HG03108 (cell line): ENCODE data around the gene SSX2IP.
"Not testable (repeated sequence)": the region's sequence is repeated elsewhere in the genome, so short reads cannot be mapped to it uniquely, and the experiment has no call there.

Experiments
- ATAC-seq: cut with Tn5 transposase; IDR thresholded peaks from one replicate; pipeline ENCODE4 v1.9.1; 2021; ENCODE audit warnings: moderate library complexity; ENCODE audit not compliant: unreplicated experiment

Gene SSX2IP, protein sequence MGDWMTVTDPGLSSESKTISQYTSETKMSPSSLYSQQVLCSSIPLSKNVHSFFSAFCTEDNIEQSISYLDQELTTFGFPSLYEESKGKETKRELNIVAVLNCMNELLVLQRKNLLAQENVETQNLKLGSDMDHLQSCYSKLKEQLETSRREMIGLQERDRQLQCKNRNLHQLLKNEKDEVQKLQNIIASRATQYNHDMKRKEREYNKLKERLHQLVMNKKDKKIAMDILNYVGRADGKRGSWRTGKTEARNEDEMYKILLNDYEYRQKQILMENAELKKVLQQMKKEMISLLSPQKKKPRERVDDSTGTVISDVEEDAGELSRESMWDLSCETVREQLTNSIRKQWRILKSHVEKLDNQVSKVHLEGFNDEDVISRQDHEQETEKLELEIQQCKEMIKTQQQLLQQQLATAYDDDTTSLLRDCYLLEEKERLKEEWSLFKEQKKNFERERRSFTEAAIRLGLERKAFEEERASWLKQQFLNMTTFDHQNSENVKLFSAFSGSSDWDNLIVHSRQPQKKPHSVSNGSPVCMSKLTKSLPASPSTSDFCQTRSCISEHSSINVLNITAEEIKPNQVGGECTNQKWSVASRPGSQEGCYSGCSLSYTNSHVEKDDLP

DNA sequence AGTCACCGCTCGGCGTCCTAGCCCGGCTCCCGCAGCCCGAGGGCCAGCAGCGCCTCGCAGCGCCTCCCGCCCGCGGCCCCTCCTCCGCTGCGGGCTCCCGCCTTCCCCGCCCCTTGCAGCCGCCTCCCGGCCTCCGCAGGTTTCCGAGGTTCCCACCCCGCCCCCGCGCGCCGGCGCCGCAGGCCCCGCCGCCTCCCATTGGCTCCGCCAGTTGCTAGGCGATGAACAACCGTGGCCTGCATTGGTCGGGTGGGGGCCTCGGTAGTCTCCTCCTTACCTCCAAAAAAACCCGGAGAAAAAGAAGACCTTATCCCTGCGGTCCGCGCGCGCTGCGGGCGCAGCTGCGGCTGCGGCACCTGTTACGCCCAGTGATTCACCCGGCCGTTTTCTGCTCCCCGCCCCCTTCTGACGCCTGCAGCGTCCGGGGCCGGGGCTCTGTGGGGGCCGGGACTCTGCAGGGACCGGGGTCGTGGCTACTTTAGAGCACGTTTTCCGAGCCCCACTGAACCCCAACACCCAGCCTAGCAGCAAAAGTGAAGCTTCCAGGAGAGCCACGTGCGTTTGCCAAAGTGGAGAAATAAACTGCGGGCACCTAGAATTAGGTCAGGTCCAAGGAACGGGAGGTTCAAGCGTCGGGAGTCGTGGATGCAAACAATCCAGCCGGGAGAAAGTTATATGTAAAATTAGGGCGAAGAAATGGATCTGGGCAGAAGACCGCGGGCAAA is at the start of gene SSX2IP:
SSX2IP (minus strand) TSS at position 65 of the 725 bp plus-strand sequence. CDS start 19,242 bp downstream, outside the sequence.
- ATAC-seq, result peak; percentile 91

DNA sequence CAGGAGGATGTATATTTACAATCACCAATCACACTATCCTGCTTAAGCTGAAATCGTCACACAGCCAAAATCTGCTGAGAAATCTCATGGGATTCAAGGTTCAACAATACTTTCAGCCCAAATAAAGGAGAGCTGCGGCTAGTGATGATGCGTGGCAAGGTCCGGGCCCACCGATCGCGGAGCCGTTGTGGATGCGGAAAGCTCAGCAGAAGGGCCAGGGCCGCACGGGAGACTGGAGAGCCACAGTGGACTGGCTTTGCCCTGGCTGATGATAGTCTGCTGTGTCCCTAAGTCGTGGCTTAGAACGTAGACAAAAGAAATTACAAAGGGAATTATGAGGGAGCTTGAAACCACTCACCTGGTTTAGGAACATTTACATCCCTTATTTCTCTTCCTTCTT is 48.0 kb upstream of the SSX2IP start:
- ATAC-seq, result no peak

DNA sequence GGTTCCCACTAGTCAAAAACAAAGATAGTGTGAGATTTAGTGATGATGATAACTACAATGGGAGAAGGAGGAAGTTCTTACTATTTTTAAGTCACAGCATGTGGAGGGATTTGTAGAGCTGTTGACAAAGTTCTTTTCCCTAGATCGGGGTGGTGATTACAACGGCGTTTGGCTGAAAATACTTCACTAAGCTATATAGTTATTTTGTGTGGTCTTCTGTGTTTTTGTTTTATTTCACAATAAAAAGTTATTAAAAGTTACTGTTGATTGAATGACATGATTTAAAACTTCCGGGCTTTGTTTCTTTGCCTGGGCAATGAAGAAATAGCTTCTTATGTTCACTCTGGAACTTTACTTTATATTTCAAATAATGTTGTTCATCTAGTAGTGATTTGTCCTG is 47.3 kb upstream of the SSX2IP start:
- ATAC-seq, result no peak

DNA sequence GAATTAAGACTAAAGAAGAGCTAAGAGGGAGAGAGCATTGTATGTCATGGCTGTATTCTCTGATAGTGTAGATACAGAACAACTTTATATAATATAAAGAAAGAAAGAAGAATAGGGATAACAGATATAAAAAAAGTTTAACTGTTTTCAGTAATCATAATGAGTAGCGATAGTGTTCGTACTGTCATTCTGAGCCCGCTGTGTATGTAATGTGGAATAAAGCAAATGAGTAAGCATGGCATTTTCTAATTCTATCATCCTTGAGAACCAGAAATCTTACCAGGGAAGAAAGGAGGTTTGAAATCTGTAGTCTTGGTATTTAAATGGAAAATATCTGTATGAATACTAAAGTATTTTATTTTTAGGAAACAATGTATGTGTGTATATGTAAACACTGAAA is 46.7 kb upstream of the SSX2IP start:
- ATAC-seq, result no peak

DNA sequence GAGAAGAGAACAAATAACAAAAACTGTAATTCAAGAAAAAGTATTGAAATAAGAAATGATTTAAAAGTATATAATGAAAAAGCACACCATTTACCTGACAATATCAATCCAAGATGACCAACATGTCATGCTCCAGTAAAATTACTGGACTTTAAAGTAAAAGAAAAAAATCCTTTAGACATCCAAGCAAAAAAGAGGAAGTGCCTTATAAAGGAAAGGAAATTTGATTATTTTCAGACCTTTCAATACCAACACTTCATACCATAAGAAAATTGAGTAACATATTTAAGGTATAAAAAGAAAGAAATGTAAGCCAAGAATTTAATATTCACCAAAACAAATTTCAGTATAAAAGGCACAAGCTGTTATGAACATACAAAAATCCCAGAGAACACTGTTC is 46.2 kb upstream of the SSX2IP start:
- ATAC-seq, result no peak

DNA sequence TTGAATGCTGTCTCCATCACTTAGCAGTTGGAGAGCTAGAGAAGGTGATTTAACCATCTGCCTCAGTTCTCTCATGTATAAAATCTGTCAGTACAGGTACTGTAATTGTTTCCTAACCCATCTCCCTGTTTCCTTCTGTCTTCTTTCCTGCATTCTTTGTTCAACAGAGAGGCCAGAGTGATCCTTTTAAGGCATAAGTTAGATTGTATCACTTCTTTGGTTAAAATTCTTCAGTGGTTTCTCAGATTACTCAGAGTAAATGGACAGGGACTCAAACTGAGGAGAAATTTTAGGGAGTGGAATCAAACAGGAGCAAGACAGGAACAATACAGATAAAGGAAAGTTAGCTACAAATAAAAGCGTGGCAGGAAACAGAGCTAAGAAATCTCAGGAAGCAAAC is 45.2 kb upstream of the SSX2IP start:
- ATAC-seq, result no peak

DNA sequence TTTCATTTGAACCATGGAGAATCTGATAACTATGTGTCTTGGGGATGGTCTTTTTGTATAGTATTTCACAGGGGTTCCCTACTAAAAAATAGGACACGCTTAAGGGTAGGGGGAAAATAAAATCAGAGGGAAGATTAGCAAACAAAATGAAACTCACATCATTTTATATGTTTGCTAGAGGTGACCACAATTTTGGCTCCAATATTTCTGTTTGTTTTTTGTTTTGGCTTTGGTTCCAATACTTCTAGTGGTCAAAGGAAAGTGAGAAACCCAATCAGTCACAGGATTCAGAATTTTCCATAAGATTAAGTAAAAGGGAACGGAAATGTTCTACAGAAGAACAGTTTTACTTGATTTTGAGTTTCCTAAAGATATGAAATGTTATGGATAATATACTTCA is 42.3 kb upstream of the SSX2IP start:
- no peak for ATAC-seq

DNA sequence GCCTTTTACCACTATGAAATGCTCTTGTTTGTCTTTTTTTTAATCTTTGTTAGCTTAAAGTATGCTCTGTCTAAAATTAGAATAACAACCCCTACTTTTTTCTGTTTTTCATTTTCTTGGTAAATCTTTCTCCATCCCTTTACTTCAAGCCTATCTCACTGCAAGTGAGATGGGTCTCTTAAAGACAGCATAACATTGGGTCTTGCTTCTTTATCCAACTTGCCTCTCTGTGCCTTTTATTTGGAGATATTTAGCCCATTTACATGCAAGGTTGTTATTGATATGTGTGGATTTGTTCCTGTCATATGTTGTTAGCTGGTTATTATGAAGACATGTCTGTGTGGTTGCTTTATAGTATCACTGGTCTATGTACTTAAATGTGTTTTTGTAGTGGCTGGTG is 41.3 kb upstream of the SSX2IP start:
- ATAC-seq, result no peak

DNA sequence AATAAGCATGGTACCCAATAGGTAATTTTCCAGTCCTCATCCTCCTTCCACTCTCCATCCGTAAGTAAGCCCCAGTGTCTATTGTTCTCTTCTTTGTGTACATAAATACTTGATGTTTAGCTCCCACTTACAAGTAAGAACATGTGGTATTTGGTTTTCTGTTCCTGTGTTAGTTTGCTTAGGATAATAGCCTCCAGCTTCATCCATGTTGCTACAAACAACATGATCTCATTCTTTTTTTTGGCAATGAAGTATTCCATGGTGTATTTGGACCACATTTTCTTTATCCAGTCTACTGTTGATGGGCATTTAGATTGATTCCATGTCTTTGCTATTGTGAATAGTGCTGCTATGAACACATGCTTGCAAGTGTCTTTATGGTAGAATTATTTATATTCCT is 37.5 kb upstream of the SSX2IP start:
- not testable (repeated sequence) for ATAC-seq

DNA sequence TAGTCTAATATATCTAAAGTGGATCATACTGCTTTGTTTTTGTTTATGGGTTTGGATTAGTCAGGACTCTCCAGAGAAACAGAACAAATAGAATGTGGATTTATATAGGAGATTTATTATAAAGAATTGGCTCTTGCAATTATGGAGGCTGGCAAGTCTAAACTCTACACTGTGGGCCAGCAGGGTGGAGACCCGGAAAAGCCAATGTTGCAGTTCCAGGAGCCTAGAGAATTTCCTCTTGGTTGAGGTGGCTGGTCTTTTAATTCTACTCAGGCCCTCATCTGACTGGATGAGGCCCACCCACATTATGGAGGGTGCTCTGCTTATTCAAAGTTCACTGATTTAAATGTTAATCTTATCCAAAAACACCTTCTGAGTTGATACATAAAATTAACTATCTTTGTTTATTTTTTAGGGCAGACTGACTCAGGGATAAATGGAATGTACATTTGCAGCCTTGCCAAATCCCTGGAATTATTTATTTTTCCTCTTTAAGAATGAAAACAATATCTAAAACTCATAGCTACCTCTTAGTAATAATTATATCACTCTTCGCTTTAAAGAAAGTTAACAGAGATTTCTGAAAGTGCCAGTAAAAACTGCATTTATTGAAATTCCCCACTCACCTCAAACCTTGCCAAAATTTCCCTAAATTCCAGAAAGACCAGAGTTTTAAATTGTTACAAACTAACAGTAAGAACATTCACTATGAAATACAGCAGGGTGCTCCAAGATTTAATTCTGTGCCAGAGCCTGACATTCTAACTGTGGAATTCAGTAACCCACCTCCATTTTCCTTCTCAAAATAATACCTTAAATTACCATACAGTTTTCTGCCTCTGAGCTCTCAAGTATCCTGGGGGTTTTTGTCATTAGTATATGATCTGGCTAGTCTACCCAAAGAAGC is 36.6 kb upstream of the SSX2IP start:
- no peak for ATAC-seq

DNA sequence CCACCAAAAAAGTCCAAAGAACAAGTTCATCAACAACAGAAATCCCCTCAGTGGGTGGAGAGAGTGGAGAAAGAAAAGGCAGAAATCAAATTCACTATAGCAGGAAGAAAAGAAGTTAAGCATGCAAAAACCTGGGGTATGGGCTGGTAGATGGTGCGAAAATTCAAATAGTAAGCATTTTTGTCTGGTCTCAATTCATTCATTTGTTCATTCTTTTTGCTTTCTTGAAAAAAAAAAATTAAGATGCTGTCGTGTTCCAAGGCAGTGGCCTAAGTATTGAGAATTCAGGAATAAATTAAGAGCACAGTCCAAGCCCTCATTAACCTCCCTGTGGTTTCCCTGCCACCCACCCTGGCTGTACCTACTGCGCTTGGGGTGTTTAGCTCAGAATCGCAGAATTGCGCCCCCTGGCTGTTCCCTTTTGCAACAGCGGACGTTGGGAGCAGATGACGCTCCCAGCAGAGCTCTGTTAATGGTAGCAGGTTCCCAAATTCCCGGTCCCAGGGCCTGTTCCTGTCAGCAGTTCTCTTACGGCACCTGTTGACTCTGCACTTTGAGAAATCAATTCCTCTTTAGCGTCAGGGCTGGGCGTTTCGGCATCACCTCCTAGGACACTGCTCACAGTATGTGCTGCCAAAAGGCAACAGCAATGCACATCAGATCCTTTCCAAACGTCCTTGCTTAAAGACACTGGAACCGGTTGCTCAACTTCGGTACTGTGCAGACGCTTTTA is 34.0 kb upstream of the SSX2IP start:
- no peak for ATAC-seq

DNA sequence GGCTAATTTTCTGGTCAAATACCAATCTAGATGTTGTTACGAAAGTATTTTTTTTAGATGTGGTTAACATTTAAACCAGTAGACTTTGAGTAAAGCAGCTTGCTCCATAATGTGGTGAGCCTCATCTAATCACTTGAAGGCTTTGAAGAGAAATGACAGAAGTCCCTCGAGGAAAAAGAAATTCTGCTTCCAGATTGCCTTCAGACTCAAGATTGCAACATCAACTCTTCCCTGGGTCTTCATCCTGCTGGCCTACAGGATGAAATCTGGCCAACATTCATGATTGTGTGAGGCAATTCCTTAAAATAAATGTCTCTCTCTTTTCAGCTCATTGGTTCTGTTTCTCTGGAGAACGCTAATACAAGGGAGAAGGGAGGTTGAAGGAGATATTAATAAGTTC is 32.5 kb upstream of the SSX2IP start:
- no peak for ATAC-seq

DNA sequence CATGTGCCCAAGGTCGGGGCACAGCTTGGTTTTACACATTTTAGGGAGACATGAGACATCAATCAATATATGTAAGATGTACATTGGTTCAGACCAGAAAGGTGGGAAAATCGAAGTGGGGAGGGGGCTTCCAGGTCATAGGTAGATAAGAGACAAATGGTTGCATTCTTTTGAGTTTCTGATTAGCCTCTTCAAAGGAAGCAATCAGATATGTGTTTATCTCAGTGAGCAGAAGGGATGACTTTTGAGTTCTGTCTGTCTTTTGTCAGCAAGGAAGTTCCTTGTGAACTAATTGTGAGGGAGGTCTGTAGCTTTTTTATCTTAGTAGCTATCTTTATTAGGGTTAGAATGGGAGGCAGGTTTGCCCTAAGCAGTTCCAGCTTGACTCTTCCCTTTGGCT is 31.6 kb upstream of the SSX2IP start:
- not testable (repeated sequence) for ATAC-seq

DNA sequence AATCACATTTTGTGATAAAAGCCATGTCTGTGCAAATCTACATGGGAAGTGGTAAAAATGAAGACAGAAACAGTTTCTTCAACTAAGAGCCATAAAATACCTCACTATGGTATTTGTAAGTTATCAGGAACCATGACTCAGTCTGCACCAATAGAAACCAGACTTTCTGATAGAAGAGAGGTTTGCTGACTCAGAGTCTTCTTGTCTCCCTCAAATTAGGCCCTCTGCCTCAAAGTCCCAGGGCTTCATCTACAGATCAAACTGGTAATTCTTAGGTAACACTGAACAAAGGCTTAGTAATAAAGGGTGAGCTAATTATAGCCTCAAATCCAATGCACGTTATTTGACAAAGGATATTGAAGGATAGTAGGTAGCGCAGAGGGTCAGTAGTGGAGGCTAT is 30.9 kb upstream of the SSX2IP start:
- ATAC-seq, result no peak

DNA sequence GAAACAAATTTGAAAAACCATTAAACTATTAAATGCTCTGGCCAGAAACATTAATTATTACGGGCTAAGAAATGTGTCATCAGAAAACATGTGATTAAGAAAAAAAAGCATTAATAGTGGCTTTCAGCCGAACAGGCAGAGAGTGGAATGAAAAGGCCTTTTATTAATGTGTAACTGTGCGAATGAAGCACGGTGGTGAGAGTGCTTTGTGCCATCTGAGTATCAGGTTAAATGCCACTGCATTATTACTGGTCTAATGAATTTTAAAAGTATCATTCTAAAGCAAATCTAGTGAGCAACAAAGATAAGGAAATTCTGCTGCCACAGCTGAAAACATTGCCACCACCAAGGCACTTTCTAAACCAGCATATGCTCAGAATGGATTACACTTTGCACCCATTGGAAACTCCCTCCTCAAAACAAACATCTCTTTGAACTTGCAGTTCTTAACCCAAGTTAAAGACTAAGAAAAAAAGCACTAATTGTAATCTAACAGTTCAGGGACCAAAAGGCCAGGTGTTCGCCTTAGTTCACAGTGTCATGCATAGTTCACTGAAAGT is 30.0 kb upstream of the SSX2IP start:
- peak; percentile 69 for ATAC-seq

DNA sequence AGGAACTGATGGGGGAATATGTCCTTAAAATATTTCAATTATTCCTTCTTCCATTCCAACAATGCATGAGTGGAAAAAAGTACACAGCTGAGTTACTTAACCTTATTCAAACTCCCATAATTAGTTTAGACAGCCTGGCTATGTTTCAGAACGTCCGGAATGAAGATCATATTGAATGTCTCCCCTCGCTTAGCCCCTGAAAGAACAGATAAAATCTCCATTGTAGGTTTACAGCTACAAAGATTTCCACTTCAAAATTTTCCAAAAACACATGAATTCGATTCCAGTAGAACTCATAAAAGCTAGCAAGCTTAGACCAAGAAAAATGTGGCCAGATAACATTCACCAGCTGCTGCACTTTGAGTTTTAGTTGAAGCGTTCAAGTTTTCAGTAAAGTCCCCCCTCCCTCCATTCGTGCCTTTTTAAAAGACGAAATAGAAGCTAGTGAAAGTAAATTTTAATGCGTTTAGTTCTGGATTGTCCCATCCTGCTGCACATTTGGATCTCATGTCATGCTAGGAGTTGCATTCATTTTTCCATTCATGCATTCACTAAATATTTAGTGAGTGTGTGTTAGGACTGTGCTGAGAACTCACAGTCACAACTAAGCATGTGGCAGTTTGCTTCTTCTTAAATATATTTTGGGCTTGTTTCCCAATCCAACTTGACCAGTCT is 29.4 kb upstream of the SSX2IP start:
- no peak for ATAC-seq

DNA sequence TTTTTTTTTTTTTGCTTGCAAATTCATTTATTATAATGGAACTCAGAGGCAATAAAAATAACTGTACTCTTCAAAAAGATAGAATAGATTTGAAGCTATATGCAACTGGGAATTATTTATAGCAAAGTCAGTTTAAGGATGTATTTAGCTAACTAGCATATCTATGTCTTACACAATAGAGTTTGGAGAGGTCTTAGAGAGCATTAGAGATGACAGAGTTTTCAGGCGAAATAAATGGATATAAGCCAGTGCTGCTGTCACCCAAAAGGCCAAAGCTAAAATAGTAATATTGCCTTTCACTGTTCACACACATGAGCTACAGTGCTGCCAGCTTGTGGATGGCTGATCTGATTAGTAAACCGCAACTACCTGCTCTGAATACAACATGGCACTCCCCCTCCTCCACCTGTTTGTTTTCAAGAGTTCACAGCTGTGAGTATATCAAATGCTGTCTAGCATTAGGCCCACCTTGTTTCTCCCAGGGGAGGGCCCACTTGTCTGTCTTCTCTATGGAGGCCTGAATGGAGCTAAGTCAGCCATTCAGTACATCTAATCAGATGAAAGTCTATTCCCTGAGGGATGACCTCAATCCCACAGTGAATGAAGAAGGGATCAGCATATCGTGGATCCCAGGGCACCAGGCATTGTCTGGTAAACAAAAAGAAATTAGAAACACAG is 25.2 kb upstream of the SSX2IP start:
- ATAC-seq, result no peak

DNA sequence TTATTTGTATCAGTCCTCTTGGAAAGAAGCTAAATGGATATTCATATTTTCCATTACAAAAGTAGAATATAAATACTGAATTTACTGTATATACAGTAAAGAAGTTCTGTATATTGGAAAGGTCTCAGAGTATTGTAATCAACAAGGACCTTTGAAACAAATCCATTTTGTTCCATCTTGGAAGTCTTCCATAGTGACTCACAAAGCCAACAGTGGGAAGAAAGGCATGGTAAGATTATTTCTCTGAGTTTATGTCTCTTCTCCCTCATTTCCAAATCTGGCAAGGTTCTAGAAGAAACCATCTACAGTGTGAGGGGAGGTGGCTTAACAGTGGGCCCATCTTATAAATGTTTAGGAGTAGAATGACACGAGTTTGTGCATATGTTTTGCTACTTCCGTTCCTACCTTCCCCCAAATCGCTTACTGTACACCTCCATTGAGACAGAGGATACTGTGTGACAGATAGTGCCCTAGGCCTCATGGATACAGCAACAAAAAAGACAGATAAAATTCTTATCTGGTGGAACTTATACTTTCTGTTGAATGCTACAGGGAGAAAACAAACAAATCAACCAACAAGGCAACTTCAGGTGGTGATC is 22.1 kb upstream of the SSX2IP start:
- no peak for ATAC-seq
